H1 (cell line): ENCODE measurements around the gene CDC42BPB. TPM values are rescaled to one million over a fixed set of nuclear protein-coding genes. Genes with fewer than 3 reads are reported as not detected.

Experiments
- CTCF ChIA-PET: fragments of 300-600 bp; sonication (Branson Sonifier 250); formaldehyde crosslinking; loops from one replicate; lab custom pipeline; 2021; ENCODE audit not compliant: partially characterized antibody; lab: Charles Lee
- POLR2A ChIA-PET: fragments of 300-600 bp; sonication (Branson Sonifier 250); formaldehyde crosslinking; loops from one replicate; lab custom pipeline; 2021; ENCODE audit warnings: inconsistent platforms; ENCODE audit not compliant: partially characterized antibody; lab: Charles Lee
- DNase-seq, 2 experiments: peaks; one replicate each; pipeline versions ENCODE4 v3.0.0 to v3.0.0-alpha.2; 2010 to 2022; ENCODE audit warnings: low spot score in 2 of 2, low read depth in 1 of 2, mixed read lengths in 1 of 2
- FAIRE-seq: peaks from 2 replicates; lab custom pipeline; 2011; peaks lifted over from hg19 to GRCh38; lab: Jason Lieb, UNC
- H2AFZ ChIP-seq: 2 replicates; pipeline ENCODE4 v1.8.1; 2012; ENCODE audit warnings: low read length, inconsistent platforms
- H2AK5ac ChIP-seq: 2 replicates; pipeline ENCODE4 v1.6.1; 2013; ENCODE audit warnings: low read depth, low read length
- H2BK120ac ChIP-seq: replicated peaks from 2 replicates; pipeline ENCODE3; 2013; ENCODE audit warnings: low read depth, low read length, inconsistent platforms
- H2BK12ac ChIP-seq: 2 replicates; pipeline ENCODE4 v1.6.1; 2013; ENCODE audit warnings: low read depth, low read length
- H2BK15ac ChIP-seq: 2 replicates; pipeline ENCODE4 v1.6.1; 2013; ENCODE audit warnings: low read length
- H2BK20ac ChIP-seq: 2 replicates; pipeline ENCODE4 v1.6.1; 2013; ENCODE audit warnings: low read length
- H2BK5ac ChIP-seq: 2 replicates; pipeline ENCODE4 v1.6.1; 2013; ENCODE audit warnings: low read depth, low read length
- H3K14ac ChIP-seq: 2 replicates; pipeline ENCODE4 v1.6.1; 2013; ENCODE audit warnings: inconsistent platforms; ENCODE audit not compliant: insufficient read length
- H3K18ac ChIP-seq: 2 replicates; pipeline ENCODE4 v1.6.1; 2013; ENCODE audit warnings: low read length; ENCODE audit errors: extremely low read depth
- H3K23ac ChIP-seq: 2 replicates; pipeline ENCODE4 v1.6.1; 2013; ENCODE audit warnings: inconsistent platforms; ENCODE audit not compliant: insufficient read length
- H3K23me2 ChIP-seq: 2 replicates; pipeline ENCODE4 v1.6.1; 2013; ENCODE audit warnings: low read depth, low read length
- H3K27ac ChIP-seq: 2 replicates; pipeline ENCODE4 v1.6.1; 2011; ENCODE audit warnings: low read depth, low read length, inconsistent platforms
- H3K27me3 ChIP-seq, 4 experiments: replicated peaks in 1 of 4; 1 replicate in 1 of 4; 2 replicates in 3 of 4; pipeline versions ENCODE4 v1.6.1 to v1.8.1; 2011 to 2013; ENCODE audit warnings: low read length in 3 of 4, mild to moderate bottlenecking in 3 of 4, inconsistent platforms in 2 of 4, mixed read lengths in 2 of 4, moderate library complexity in 1 of 4; ENCODE audit not compliant: control insufficient read depth in 3 of 4, insufficient read depth in 3 of 4; ENCODE audit errors: extremely low read depth in 1 of 4
- H3K36me3 ChIP-seq, 4 experiments: 2 replicates each; pipeline versions ENCODE4 v1.6.1 to v1.8.1; 2011 to 2013; ENCODE audit warnings: mild to moderate bottlenecking in 4 of 4, low read length in 3 of 4, moderate library complexity in 2 of 4, control low read depth in 1 of 4, inconsistent platforms in 1 of 4; ENCODE audit not compliant: insufficient read depth in 4 of 4, control insufficient read depth in 2 of 4
- H3K4ac ChIP-seq: replicated peaks from 2 replicates; pipeline ENCODE3; 2013; ENCODE audit warnings: low read length, low read depth, mixed read lengths, inconsistent platforms; ENCODE audit not compliant: insufficient read length
- H3K4me1 ChIP-seq, 4 experiments: replicated peaks in 1 of 4; 1 replicate in 1 of 4; 2 replicates in 3 of 4; pipeline versions ENCODE4 v1.6.1 to v1.8.1; 2011 to 2013; ENCODE audit warnings: low read length in 3 of 4, inconsistent platforms in 2 of 4, mixed read lengths in 1 of 4; ENCODE audit not compliant: insufficient read depth in 4 of 4, control insufficient read depth in 3 of 4
- H3K4me2 ChIP-seq, 2 experiments: 2 replicates each; pipeline versions ENCODE4 v1.6.1 to v1.8.1; 2011 to 2013; ENCODE audit warnings: low read depth in 2 of 2, low read length in 2 of 2, control low read depth in 1 of 2, inconsistent platforms in 1 of 2, mild to moderate bottlenecking in 1 of 2; ENCODE audit not compliant: insufficient read depth in 1 of 2
- H3K4me3 ChIP-seq, 4 experiments: fragments of 200-600, 300-600 bp in 1 of 4; sonication (generic), shearing (Covaris generic), sonication (Bioruptor Twin) in 1 of 4; 2 replicates each; pipeline versions ENCODE4 v1.5.1 to v1.8.1; 2011 to 2016; ENCODE audit warnings: low read length in 4 of 4, low read depth in 3 of 4, control low read depth in 2 of 4, inconsistent platforms in 2 of 4, mild to moderate bottlenecking in 2 of 4, mixed read lengths in 1 of 4, moderate library complexity in 1 of 4; ENCODE audit not compliant: insufficient read depth in 2 of 4; ENCODE audit errors: extremely low read depth in 1 of 4
- H3K56ac ChIP-seq: replicated peaks from 2 replicates; pipeline ENCODE3; 2013; ENCODE audit warnings: low read depth, mild to moderate bottlenecking, mixed read lengths, low read length, inconsistent platforms; ENCODE audit not compliant: insufficient read length
- H3K79me1 ChIP-seq: 2 replicates; pipeline ENCODE4 v1.6.1; 2013; ENCODE audit warnings: low read depth, low read length, control low read depth
- H3K79me2 ChIP-seq, 2 experiments: 2 replicates each; pipeline versions ENCODE4 v1.6.1 to v1.8.1; 2012 to 2013; ENCODE audit warnings: low read length in 2 of 2, mild to moderate bottlenecking in 2 of 2, inconsistent platforms in 1 of 2; ENCODE audit not compliant: insufficient read depth in 2 of 2, control insufficient read depth in 1 of 2
- H3K9ac ChIP-seq, 4 experiments: replicated peaks in 1 of 4; 1 replicate in 1 of 4; 2 replicates in 3 of 4; pipeline versions ENCODE4 v1.6.1 to v1.8.1; 2011 to 2013; ENCODE audit warnings: low read depth in 3 of 4, low read length in 3 of 4, control low read depth in 2 of 4, mild to moderate bottlenecking in 2 of 4, moderate library complexity in 2 of 4, inconsistent platforms in 1 of 4; ENCODE audit errors: extremely low read depth in 1 of 4
- H3K9me3 ChIP-seq, 2 experiments: 2 replicates each; pipeline versions ENCODE4 v1.6.1 to v1.8.1; 2012 to 2013; ENCODE audit warnings: mild to moderate bottlenecking in 2 of 2, moderate library complexity in 2 of 2, control low read depth in 1 of 2, inconsistent platforms in 1 of 2, low read depth in 1 of 2, low read length in 1 of 2, mixed read lengths in 1 of 2; ENCODE audit not compliant: insufficient read depth in 2 of 2
- H4K20me1 ChIP-seq, 2 experiments: replicated peaks in 1 of 2; 2 replicates each; pipeline versions ENCODE3 to v1.8.1; 2011 to 2013; ENCODE audit warnings: inconsistent platforms in 2 of 2, low read length in 2 of 2, mild to moderate bottlenecking in 1 of 2; ENCODE audit not compliant: insufficient read depth in 2 of 2, control insufficient read depth in 1 of 2
- H4K5ac ChIP-seq: 2 replicates; pipeline ENCODE4 v1.6.1; 2013; ENCODE audit warnings: low read length, low read depth, mixed read lengths, inconsistent platforms; ENCODE audit not compliant: insufficient read length
- H4K8ac ChIP-seq: 2 replicates; pipeline ENCODE4 v1.8.0; 2013; ENCODE audit warnings: mild to moderate bottlenecking, moderate library complexity, low read length, inconsistent platforms; ENCODE audit not compliant: insufficient read depth; ENCODE audit errors: extremely low read depth
- H4K91ac ChIP-seq: replicated peaks from 2 replicates; pipeline ENCODE3; 2013; ENCODE audit warnings: low read length, mixed read lengths, inconsistent platforms; ENCODE audit not compliant: insufficient read length
- CTBP2 ChIP-seq: IDR thresholded peaks from 2 replicates; pipeline ENCODE4 v1.7.0; 2011; ENCODE audit warnings: borderline replicate concordance, mild to moderate bottlenecking, moderate library complexity, mixed read lengths, low read length; ENCODE audit not compliant: insufficient read depth, insufficient read length
- FOSL1 ChIP-seq: IDR thresholded peaks from 2 replicates; pipeline ENCODE4 v1.6.1; 2011; ENCODE audit warnings: mild to moderate bottlenecking, low read depth, low read length, moderate library complexity; ENCODE audit not compliant: insufficient read depth
- GTF2F1 ChIP-seq: IDR thresholded peaks from 2 replicates; pipeline ENCODE4 v1.6.1; 2012; ENCODE audit warnings: low read depth, low read length, improper control_type of control experiment, borderline replicate concordance
- KDM5A ChIP-seq: fragments of 200-600 bp; IDR thresholded peaks from 2 replicates; pipeline ENCODE4 v1.7.1; 2012; ENCODE audit warnings: mild to moderate bottlenecking, low read length, inconsistent platforms, mixed read lengths
- MAX ChIP-seq: IDR thresholded peaks from 2 replicates; pipeline ENCODE4 v1.6.1; 2012; ENCODE audit warnings: inconsistent platforms
- NRF1 ChIP-seq: IDR thresholded peaks from 2 replicates; pipeline ENCODE4 v1.6.1; 2011; ENCODE audit warnings: mild to moderate bottlenecking, low read depth, low read length, improper control_type of control experiment
- POLR2A ChIP-seq, 2 experiments: IDR thresholded peaks; 1 replicate in 1 of 2; 2 replicates in 1 of 2; pipeline ENCODE4 v1.6.1; 2011; ENCODE audit warnings: low read depth in 2 of 2, low read length in 2 of 2, mild to moderate bottlenecking in 2 of 2; ENCODE audit errors: control extremely low read depth in 1 of 2
- SIN3A ChIP-seq, 2 experiments: IDR thresholded peaks in 1 of 2; conservative IDR thresholded peaks in 1 of 2; 2 replicates each; pipeline ENCODE4 v1.6.1; 2011 to 2012; ENCODE audit warnings: low read length in 2 of 2, improper control_type of control experiment in 1 of 2, low read depth in 1 of 2, mild to moderate bottlenecking in 1 of 2
- SRF ChIP-seq: IDR thresholded peaks from 2 replicates; pipeline ENCODE4 v1.6.1; 2011; ENCODE audit warnings: mild to moderate bottlenecking, low read depth, low read length, moderate library complexity
- TBP ChIP-seq: IDR thresholded peaks from 2 replicates; pipeline ENCODE4 v1.6.1; 2011; ENCODE audit warnings: low read depth, low read length, improper control_type of control experiment
- YY1 ChIP-seq: IDR thresholded peaks from 2 replicates; pipeline ENCODE4 v1.6.1; 2011; ENCODE audit warnings: low read depth, mild to moderate bottlenecking, low read length
- ZNF274 ChIP-seq: IDR thresholded peaks from 2 replicates; pipeline ENCODE4 v1.7.0; 2012; ENCODE audit warnings: low read length, borderline replicate concordance; ENCODE audit errors: extremely low read depth
- WGBS, 2 experiments: shearing (Covaris generic) in 1 of 2; methylation state at CpG; one replicate each; pipeline versions ENCODE4 v1.1.6 to v1.1.7; 2013 to 2015; ENCODE audit warnings: low lambda C conversion rate in 2 of 2, mixed read lengths in 2 of 2, inconsistent platforms in 1 of 2, low coverage in 1 of 2, missing lambda C conversion rate in 1 of 2; ENCODE audit not compliant: insufficient replicate concordance in 2 of 2, insufficient coverage in 1 of 2, insufficient read length in 1 of 2; ENCODE audit errors: extremely low coverage in 1 of 2, missing lambda C conversion rate in 1 of 2; 5-methylcytosine and 5-hydroxymethylcytosine counted together
- polyA plus RNA-seq, 7 experiments: library from polyadenylated mRNA; depleted of rRNA in 3 of 7; stranded (reverse) in 5 of 7; unstranded in 2 of 7; fragments of >200 nt in 5 of 7; fragments of 200-250 nt in 2 of 7; gene quantifications; 1 replicate in 5 of 7; 2 replicates in 1 of 7; 4 replicates in 1 of 7; pipeline versions ENCODE4 v1.2.1 to v1.2.3, GENCODE V29; 2011 to 2013; ENCODE audit warnings: missing spikeins in 2 of 7, mixed read lengths in 2 of 7
- total RNA-seq: library from RNA; stranded (reverse); fragmentation: NEBNext Ultra II Directional; extraction: Animal tissue kit (Norgen Biotek cat#: 25700); gene quantifications from 2 replicates; pipeline ENCODE4 v1.2.1, GENCODE V29; 2021
- TF ChIP-seq, protein P1 (sequence below): IDR thresholded peaks from 2 replicates; pipeline ENCODE4 v1.6.1; 2011; ENCODE audit warnings: low read depth, mild to moderate bottlenecking, low read length; ENCODE audit not compliant: insufficient read depth

Gene CDC42BPB
- total and polyA plus RNA-seq, 2 of the 8 experiments (the other 6 are each of a cell fraction or from before 2014, with no cell fraction given): 51.2 to 88.2 TPM

DNA sequence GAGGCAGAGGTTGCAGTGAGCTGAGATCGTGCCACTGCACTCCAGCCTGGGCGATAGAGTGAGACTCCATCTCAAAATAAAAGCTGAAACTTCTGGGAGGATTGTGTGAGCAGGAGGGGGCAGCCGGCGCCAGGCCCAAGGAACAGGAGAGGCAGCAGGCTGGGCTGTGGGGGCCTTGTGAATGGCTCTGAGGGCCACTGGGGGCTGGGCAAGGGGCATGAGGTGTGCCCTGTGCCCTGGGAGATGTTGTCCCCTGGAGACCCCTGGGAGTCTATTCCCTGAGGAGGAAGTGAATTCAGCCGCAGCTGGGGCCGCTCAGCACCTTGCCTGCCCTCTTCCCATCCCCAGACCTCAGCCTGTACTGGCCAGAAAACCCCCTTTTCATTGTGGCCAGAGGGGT lies 31.6 kb upstream of the CDC42BPB start:
- Histone ChIP-seq H4K91ac (no peak overlapping the region), H2BK12ac (no peak overlapping the region), H3K56ac (no peak overlapping the region), H2BK5ac (no peak overlapping the region), H3K4me1 (peaks cover 2 to 15% (median 4%) of the 10 kb centered on the region in 4 experiments; a peak in 6 of 7 replicates), H3K27ac (no peak overlapping the region), H3K23me2 (peaks cover 7% of the 10 kb centered on the region; the same call in 1 of the 2 replicates), H3K4me2 (no peak overlapping the region), H3K27me3 (peaks cover 3 to 23% (median 17%) of the 10 kb centered on the region in 4 experiments), H3K4me3 (no peak overlapping the region), H2BK20ac (no peak overlapping the region), H2AK5ac (no peak overlapping the region), H3K36me3 (no peaks in the 10 kb centered on the region), H3K14ac (no peak overlapping the region), H4K20me1 (peaks cover 0 to 3% of the 10 kb centered on the region in 2 experiments), H3K23ac (no peak overlapping the region), H3K9me3 (no peaks in the 10 kb centered on the region), H3K18ac (no peak overlapping the region), H2BK120ac (no peak overlapping the region), H3K9ac (no peak overlapping the region), H3K79me1 (no peaks in the 10 kb centered on the region), H3K79me2 (no peaks in the 10 kb centered on the region), H2AFZ (no peak overlapping the region), H4K8ac (no peak overlapping the region), H4K5ac (no peak overlapping the region), H3K4ac (no peak overlapping the region), H2BK15ac (no peak overlapping the region)
- DNase-seq: no peak
- POLR2A ChIA-PET: no interaction called here
- CTCF ChIA-PET: interaction anchor here (1.6 to 5.2 kb wide), 3 partner anchors 9 to 41 kb away, joined by 6 to 43 read pairs (median 16); no protein-coding TSS in a partner anchor
- FAIRE-seq: no peak
- 80% methylated on average over 4 of the region's 6 CpGs; no CpG with 5 or more reads in 1 of the 2 experiments for WGBS, 2 experiments
- TF ChIP-seq SIN3A (conservative IDR thresholded peaks at IDR 0.05 in 1 of 2, IDR thresholded peaks at IDR 0.05 in 1 of 2; ENCODE audit: low read depth in 1 of 2, low read length in 2 of 2): no peak
- no peak for TF ChIP-seq MAX
- TF ChIP-seq YY1: no peak
- no peak for TF ChIP-seq POLR2A (IDR thresholded peaks at IDR 0.05; ENCODE audit: control extremely low read depth in 1 of 2, low read depth in 2 of 2, low read length in 2 of 2)
- no peak for TF ChIP-seq TBP
- TF ChIP-seq NRF1: no peak
- no peak for TF ChIP-seq FOSL1
- no peak for TF ChIP-seq KDM5A
- no peak for TF ChIP-seq GTF2F1
- TF ChIP-seq, protein P1, sequence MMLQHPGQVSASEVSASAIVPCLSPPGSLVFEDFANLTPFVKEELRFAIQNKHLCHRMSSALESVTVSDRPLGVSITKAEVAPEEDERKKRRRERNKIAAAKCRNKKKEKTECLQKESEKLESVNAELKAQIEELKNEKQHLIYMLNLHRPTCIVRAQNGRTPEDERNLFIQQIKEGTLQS: no peak
- TF ChIP-seq ZNF274: no peak
- TF ChIP-seq CTBP2: no peak
- TF ChIP-seq SRF: no peak
